H9 (cell line): ENCODE data around the gene MGAT4B. TPM values are rescaled to one million over a fixed set of nuclear protein-coding genes. Genes with fewer than 3 reads are reported as not detected.

Experiments used
- DNase-seq: peaks from one replicate; pipeline ENCODE4 v3.0.0-alpha.2; 2017
- H2AFZ ChIP-seq: one replicate; pipeline ENCODE4 v1.6.1; 2013; ENCODE audit warnings: mild to moderate bottlenecking, low read length, control low read depth, moderate library complexity
- H2AK5ac ChIP-seq: 2 replicates; pipeline ENCODE4 v1.6.1; 2013; ENCODE audit warnings: low read length, control low read depth, mixed read lengths; ENCODE audit not compliant: insufficient read length
- H2BK120ac ChIP-seq: one replicate; pipeline ENCODE4 v1.6.1; 2013; ENCODE audit warnings: low read depth, mild to moderate bottlenecking, low read length, control low read depth, inconsistent platforms; ENCODE audit not compliant: poor library complexity, severe bottlenecking
- H2BK12ac ChIP-seq: 2 replicates; pipeline ENCODE4 v1.6.1; 2013; ENCODE audit warnings: low read length, control low read depth, mixed read lengths, low read depth; ENCODE audit not compliant: insufficient read length
- H2BK15ac ChIP-seq: 2 replicates; pipeline ENCODE4 v1.6.1; 2013; ENCODE audit warnings: low read depth, low read length, control low read depth
- H2BK20ac ChIP-seq: one replicate; pipeline ENCODE4 v1.6.1; 2013; ENCODE audit warnings: low read depth, mild to moderate bottlenecking, low read length, control low read depth, inconsistent platforms; ENCODE audit not compliant: poor library complexity, severe bottlenecking
- H2BK5ac ChIP-seq: 2 replicates; pipeline ENCODE4 v1.6.1; 2013; ENCODE audit warnings: low read length, control low read depth, mixed read lengths; ENCODE audit not compliant: insufficient read length
- H3K14ac ChIP-seq: 2 replicates; pipeline ENCODE4 v1.6.1; 2013; ENCODE audit warnings: low read length, control low read depth; ENCODE audit not compliant: insufficient read depth
- H3K18ac ChIP-seq: 2 replicates; pipeline ENCODE4 v1.6.1; 2013; ENCODE audit warnings: low read depth, mild to moderate bottlenecking, mixed read lengths, low read length, control low read depth; ENCODE audit not compliant: insufficient read length
- H3K23ac ChIP-seq: 2 replicates; pipeline ENCODE4 v1.6.1; 2013; ENCODE audit warnings: low read length, control low read depth, mixed read lengths, low read depth; ENCODE audit not compliant: insufficient read length
- H3K23me2 ChIP-seq: 2 replicates; pipeline ENCODE4 v1.6.1; 2013; ENCODE audit warnings: low read depth, mild to moderate bottlenecking, mixed read lengths, low read length, control low read depth; ENCODE audit not compliant: insufficient read length, poor library complexity, severe bottlenecking
- H3K27ac ChIP-seq: 2 replicates; pipeline ENCODE4 v1.5.1; 2013; ENCODE audit warnings: low read length, control low read depth, mixed read lengths, low read depth; ENCODE audit not compliant: insufficient read length
- H3K27me3 ChIP-seq: 2 replicates; pipeline ENCODE4 v1.6.1; 2013; ENCODE audit warnings: low read length, control low read depth, inconsistent platforms; ENCODE audit not compliant: insufficient read depth
- H3K4ac ChIP-seq: 2 replicates; pipeline ENCODE4 v1.6.1; 2013; ENCODE audit warnings: low read depth, mild to moderate bottlenecking, control low read depth, inconsistent platforms, low read length, moderate library complexity
- H3K4me1 ChIP-seq: 2 replicates; pipeline ENCODE4 v1.6.1; 2013; ENCODE audit warnings: low read length, control low read depth, inconsistent platforms; ENCODE audit not compliant: insufficient read depth
- H3K4me2 ChIP-seq: 2 replicates; pipeline ENCODE4 v1.6.1; 2013; ENCODE audit warnings: low read length, control low read depth, mixed read lengths; ENCODE audit not compliant: insufficient read length, insufficient read depth
- H3K56ac ChIP-seq: 2 replicates; pipeline ENCODE4 v1.6.1; 2013; ENCODE audit warnings: low read depth, mild to moderate bottlenecking, mixed read lengths, low read length, control low read depth; ENCODE audit not compliant: insufficient read length
- H3K79me1 ChIP-seq: 2 replicates; pipeline ENCODE4 v1.6.1; 2013; ENCODE audit warnings: low read depth, mild to moderate bottlenecking, moderate library complexity, low read length, control low read depth, inconsistent platforms; ENCODE audit not compliant: insufficient read depth, poor library complexity, severe bottlenecking
- H3K79me2 ChIP-seq: 2 replicates; pipeline ENCODE4 v1.6.1; 2013; ENCODE audit warnings: low read length, control low read depth, inconsistent platforms; ENCODE audit not compliant: insufficient read depth
- H3K9ac ChIP-seq: 2 replicates; pipeline ENCODE4 v1.6.1; 2013; ENCODE audit warnings: low read length, control low read depth, mixed read lengths; ENCODE audit not compliant: insufficient read length; ENCODE audit errors: extremely low read depth
- H3K9me3 ChIP-seq: one replicate; pipeline ENCODE4 v1.6.1; 2013; ENCODE audit warnings: low read depth, low read length, inconsistent platforms; ENCODE audit not compliant: control insufficient read depth
- H3T11ph ChIP-seq: one replicate; pipeline ENCODE4 v1.6.1; 2013; ENCODE audit warnings: mild to moderate bottlenecking, low read length, control low read depth, inconsistent platforms
- H4K20me1 ChIP-seq: one replicate; pipeline ENCODE4 v1.6.1; 2013; ENCODE audit not compliant: control insufficient read depth, insufficient read length, insufficient read depth
- H4K5ac ChIP-seq: 2 replicates; pipeline ENCODE4 v1.6.1; 2013; ENCODE audit warnings: low read depth, mild to moderate bottlenecking, mixed read lengths, low read length, control low read depth; ENCODE audit not compliant: insufficient read length
- H4K8ac ChIP-seq: replicated peaks from 2 replicates; pipeline ENCODE4 v1.6.1; 2013; ENCODE audit warnings: low read length, control low read depth, mixed read lengths, low read depth; ENCODE audit not compliant: insufficient read length
- H4K91ac ChIP-seq: 2 replicates; pipeline ENCODE4 v1.6.1; 2013; ENCODE audit warnings: low read depth, mild to moderate bottlenecking, moderate library complexity, mixed read lengths, low read length, control low read depth; ENCODE audit not compliant: insufficient read length
- H3K27ac Mint-ChIP-seq, 3 experiments: 2 replicates in 2 of 3; 3 replicates in 1 of 3; pipeline ENCODE4 v1.8.0; 2020 to 2021; ENCODE audit warnings: mixed read lengths in 3 of 3, mild to moderate bottlenecking in 1 of 3, moderate library complexity in 1 of 3
- H3K27me3 Mint-ChIP-seq: 2 replicates; pipeline ENCODE4 v1.8.0; 2021; ENCODE audit warnings: low read depth, mild to moderate bottlenecking, moderate library complexity, mixed read lengths
- H3K36me3 Mint-ChIP-seq, 3 experiments: 2 replicates in 2 of 3; 3 replicates in 1 of 3; pipeline ENCODE4 v1.8.0; 2020 to 2021; ENCODE audit warnings: low read depth in 3 of 3, mixed read lengths in 3 of 3; ENCODE audit not compliant: insufficient read depth in 1 of 3
- H3K4me1 Mint-ChIP-seq, 2 experiments: 2 replicates each; pipeline ENCODE4 v1.8.0; 2020; ENCODE audit warnings: mixed read lengths in 2 of 2
- H3K4me3 Mint-ChIP-seq, 2 experiments: 2 replicates in 1 of 2; 3 replicates in 1 of 2; pipeline ENCODE4 v1.8.0; 2020 to 2021; ENCODE audit warnings: mild to moderate bottlenecking in 2 of 2, mixed read lengths in 2 of 2, moderate library complexity in 1 of 2
- H3K9me3 Mint-ChIP-seq, 2 experiments: 2 replicates in 1 of 2; 3 replicates in 1 of 2; pipeline ENCODE4 v1.8.0; 2020; ENCODE audit warnings: mild to moderate bottlenecking in 2 of 2, mixed read lengths in 2 of 2, moderate library complexity in 1 of 2
- WGBS: extraction: QIAGEN DNeasy Blood & Tissue Kit; methylation state at CpG from one replicate; pipeline ENCODE4 v1.1.7; 2013; ENCODE audit warnings: missing lambda C conversion rate, low lambda C conversion rate, mixed read lengths; ENCODE audit not compliant: insufficient read length; ENCODE audit errors: extremely low coverage; 5-methylcytosine and 5-hydroxymethylcytosine counted together
- total RNA-seq: library from RNA; stranded (reverse); gene quantifications from 2 replicates; pipeline ENCODE4 v1.2.1, GENCODE V29; 2021
- TF ChIP-seq, protein P1 (sequence below): fragments of 200-600 bp; sonication (generic); conservative IDR thresholded peaks from 3 replicates; pipeline ENCODE4 v1.8.0; 2021; ENCODE audit warnings: antibody characterized with exemption, mild to moderate bottlenecking

Gene MGAT4B
- total RNA-seq, 1 experiment from 2014 or later = 147 TPM

GRCh38 chr5:179840766-179841165, 34.1 kb upstream of the MGAT4B start:
- peaks cover 54 to 77% (median 76%) of the 10 kb centered on the region in 3 experiments for H3K36me3 Mint-ChIP-seq
- no peak for DNase-seq
- H3T11ph ChIP-seq = no peak overlapping the region
- H3K23ac ChIP-seq = no peak overlapping the region
- H2BK15ac ChIP-seq = no peak overlapping the region
- H3K27ac ChIP-seq = no peak overlapping the region
- H4K91ac ChIP-seq = no peak overlapping the region
- no peak overlapping the region for H3K4me3 Mint-ChIP-seq
- H3K18ac ChIP-seq = no peak overlapping the region
- no peak overlapping the region for H3K56ac ChIP-seq
- H3K9me3 Mint-ChIP-seq = peaks cover 19% of the 10 kb centered on the region in 2 experiments
- H3K14ac ChIP-seq = no peak overlapping the region
- no CpG with 5 or more reads among the region's 17 CpGs for WGBS
- H3K4me1 ChIP-seq = no peaks in the 10 kb centered on the region
- no peaks in the 10 kb centered on the region; the same call in 1 of the 2 replicates for H3K27me3 Mint-ChIP-seq
- H3K4me1 Mint-ChIP-seq = no peaks in the 10 kb centered on the region
- no peak overlapping the region for H4K5ac ChIP-seq
- no peak overlapping the region for H4K8ac ChIP-seq
- H4K20me1 ChIP-seq = no peaks in the 10 kb centered on the region
- no peak overlapping the region for H2BK5ac ChIP-seq
- no peaks in the 10 kb centered on the region for H3K79me1 ChIP-seq
- no peak overlapping the region for H2BK120ac ChIP-seq
- no peak overlapping the region for H2BK12ac ChIP-seq
- H2BK20ac ChIP-seq = no peak overlapping the region
- TF ChIP-seq, protein P1, sequence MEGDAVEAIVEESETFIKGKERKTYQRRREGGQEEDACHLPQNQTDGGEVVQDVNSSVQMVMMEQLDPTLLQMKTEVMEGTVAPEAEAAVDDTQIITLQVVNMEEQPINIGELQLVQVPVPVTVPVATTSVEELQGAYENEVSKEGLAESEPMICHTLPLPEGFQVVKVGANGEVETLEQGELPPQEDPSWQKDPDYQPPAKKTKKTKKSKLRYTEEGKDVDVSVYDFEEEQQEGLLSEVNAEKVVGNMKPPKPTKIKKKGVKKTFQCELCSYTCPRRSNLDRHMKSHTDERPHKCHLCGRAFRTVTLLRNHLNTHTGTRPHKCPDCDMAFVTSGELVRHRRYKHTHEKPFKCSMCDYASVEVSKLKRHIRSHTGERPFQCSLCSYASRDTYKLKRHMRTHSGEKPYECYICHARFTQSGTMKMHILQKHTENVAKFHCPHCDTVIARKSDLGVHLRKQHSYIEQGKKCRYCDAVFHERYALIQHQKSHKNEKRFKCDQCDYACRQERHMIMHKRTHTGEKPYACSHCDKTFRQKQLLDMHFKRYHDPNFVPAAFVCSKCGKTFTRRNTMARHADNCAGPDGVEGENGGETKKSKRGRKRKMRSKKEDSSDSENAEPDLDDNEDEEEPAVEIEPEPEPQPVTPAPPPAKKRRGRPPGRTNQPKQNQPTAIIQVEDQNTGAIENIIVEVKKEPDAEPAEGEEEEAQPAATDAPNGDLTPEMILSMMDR = no peak
- H3K79me2 ChIP-seq = no peaks in the 10 kb centered on the region
- no peaks in the 10 kb centered on the region for H3K27me3 ChIP-seq
- H3K4ac ChIP-seq = no peak overlapping the region
- H2AFZ ChIP-seq = no peak overlapping the region
- H2AK5ac ChIP-seq = no peak overlapping the region
- no peaks in the 10 kb centered on the region for H3K23me2 ChIP-seq
- H3K27ac Mint-ChIP-seq = peak overlapping the region in 2 of 3 experiments; percentile 68 to 84; a peak in 2 of 7 replicates
- H3K9me3 ChIP-seq = no peaks in the 10 kb centered on the region
- H3K9ac ChIP-seq = no peak overlapping the region
- no peak overlapping the region for H3K4me2 ChIP-seq
